ENCODE data around the gene MEX3D. TPM values are rescaled to one million over a fixed set of nuclear protein-coding genes. Genes with fewer than 3 reads are reported as not detected.
A peak's percentile ranks its signal among the peaks of the same experiment; 100 is the strongest.

MEX3D gene
- total and polyA plus RNA-seq, 4 experiments from 2014 or later, result 0.16 to 4.9 (median 4.5) TPM; not detected in 1

DNA sequence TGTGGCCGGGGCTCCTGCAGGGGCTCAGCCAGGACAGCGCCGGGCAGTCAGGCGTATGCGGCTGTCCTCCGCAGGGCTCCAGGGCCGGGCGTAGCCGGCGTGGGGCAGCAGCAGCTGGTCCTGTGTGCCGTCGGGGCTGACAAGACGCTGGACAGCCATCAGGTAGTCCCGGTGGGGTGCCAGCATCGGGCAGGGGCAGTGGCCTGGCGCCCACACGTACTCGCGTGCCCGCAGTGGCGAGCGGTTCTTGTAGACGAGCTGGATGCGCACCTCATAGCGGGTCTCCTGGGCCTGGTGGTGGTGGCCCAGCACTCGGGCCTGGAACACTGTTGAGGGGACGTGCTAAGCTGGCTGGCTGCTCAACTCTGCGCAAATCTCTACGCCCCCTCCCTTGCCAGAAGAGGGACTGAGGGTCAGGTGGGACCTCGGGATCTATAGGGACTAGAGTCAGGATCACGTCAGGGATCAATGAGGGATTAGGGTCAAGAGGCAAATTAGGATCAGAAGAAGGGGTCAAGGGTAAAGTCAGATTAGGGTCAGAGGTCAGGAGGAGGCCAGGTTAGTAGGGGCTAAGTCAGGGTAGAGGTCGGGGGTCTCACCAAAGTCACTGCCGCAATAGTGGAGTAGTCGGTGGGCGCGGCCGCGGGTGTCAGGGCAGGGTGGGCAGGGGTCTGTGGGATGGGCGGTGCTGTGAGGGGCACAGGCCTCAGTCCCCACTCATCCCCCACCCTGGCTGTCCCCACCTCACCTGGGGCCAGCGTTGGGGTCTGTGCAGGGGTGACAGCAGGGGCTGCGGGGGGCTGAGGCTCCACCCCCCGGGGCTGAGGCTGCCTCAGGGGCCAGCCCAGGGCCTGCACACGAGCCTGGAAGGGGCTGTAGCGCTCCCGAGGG is 61.9 kb downstream of the MEX3D start:
- Mint-ChIP-seq H3K27me3 (peaks cover 3 to 19% of the 10 kb centered on the region in 2 donors), H3K27ac (peak overlapping the region in 4 of 7 donors; percentile 21 to 70 (median 48)), H3K4me1 (peaks cover 10 to 24% (median 13%) of the 10 kb centered on the region in 4 donors), H3K9me3 (peaks cover 0 to 2% (median 0%) of the 10 kb centered on the region in 8 donors), H3K4me3 (no peak overlapping the region), H3K36me3 (peaks cover 0 to 3% of the 10 kb centered on the region in 2 donors)
- ChIA-PET CTCF (ENCODE audit: partially characterized antibody) (interaction anchor here (1.3 kb wide), 1 partner anchor 35 kb away, joined by 3 read pairs; no protein-coding TSS in a partner anchor), POLR2A (ENCODE audit: partially characterized antibody) (no interaction called here)
- Histone ChIP-seq H3K27me3 (ENCODE audit: insufficient read depth, low read length) (no peaks in the 10 kb centered on the region), H3K4me1 (ENCODE audit: insufficient read depth, low read length) (peaks cover 20% of the 10 kb centered on the region), H3K4me3 (ENCODE audit: low read length in 2 of 2) (no peak overlapping the region), H3K36me3 (ENCODE audit: insufficient read depth, low read length) (no peaks in the 10 kb centered on the region), H3K27ac (ENCODE audit: low read depth, low read length) (no peak overlapping the region), H3K9me3 (ENCODE audit: control insufficient read depth in 1 of 2, low read length in 2 of 2) (no peaks in the 10 kb centered on the region)
- no peak for DNase-seq
- intact Hi-C loops (cut with micrococcal nuclease), result no loop called here

DNA sequence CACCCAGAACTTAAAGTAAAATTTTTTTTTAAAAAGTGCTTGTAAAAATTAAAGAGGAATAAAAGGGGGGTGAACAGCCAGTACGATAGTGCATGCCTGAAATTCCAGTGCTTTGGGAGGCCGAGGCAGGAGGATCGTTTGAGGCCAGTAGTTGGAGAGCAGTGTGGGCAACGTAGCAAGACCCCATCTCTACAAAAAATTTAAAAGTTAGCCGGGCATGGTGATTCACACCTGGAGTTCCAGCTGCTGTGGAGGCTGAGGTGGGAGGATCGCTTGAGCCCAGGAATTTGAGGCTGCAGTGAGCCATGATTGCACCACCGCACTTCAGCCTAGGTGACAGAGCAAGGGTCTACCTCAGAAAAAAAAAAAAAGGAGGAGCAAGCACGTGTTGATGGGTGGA is 63.1 kb downstream of the MEX3D start:
- Histone ChIP-seq H3K27ac (ENCODE audit: low read depth, low read length) (no peak overlapping the region), H3K27me3 (ENCODE audit: insufficient read depth, low read length) (no peaks in the 10 kb centered on the region), H3K9me3 (ENCODE audit: control insufficient read depth in 1 of 2, low read length in 2 of 2) (no peaks in the 10 kb centered on the region), H3K4me1 (ENCODE audit: insufficient read depth, low read length) (peaks cover 20% of the 10 kb centered on the region), H3K4me3 (ENCODE audit: low read length in 2 of 2) (no peak overlapping the region), H3K36me3 (ENCODE audit: insufficient read depth, low read length) (no peaks in the 10 kb centered on the region)
- CTCF ChIA-PET (ENCODE audit: partially characterized antibody), result no interaction called here
- Mint-ChIP-seq H3K27me3 (peaks cover 3 to 16% of the 10 kb centered on the region in 2 donors), H3K4me3 (no peak overlapping the region), H3K36me3 (peaks cover 0 to 3% of the 10 kb centered on the region in 2 donors), H3K4me1 (peaks cover 8 to 18% (median 10%) of the 10 kb centered on the region in 4 donors), H3K27ac (peak overlapping the region in 2 of 7 donors; percentile 41 to 70), H3K9me3 (peaks cover 0 to 2% (median 0%) of the 10 kb centered on the region in 8 donors)
- intact Hi-C loops (cut with micrococcal nuclease), result no loop called here
- peak in 1 of 5 donors; percentile 7 for DNase-seq
- POLR2A ChIA-PET (ENCODE audit: partially characterized antibody), result no interaction called here

Other genes starting within 250 kb of the MEX3D start
- gene NDUFS7, start 184.4 kb downstream of the MEX3D start, total RNA-seq, result 10 to 100 TPM; 68.6 to 73.5 TPM
- 100 to 1,000 TPM; 180 to 193 TPM for gene NDUFS7, start 184.4 kb downstream of the MEX3D start, polyA plus RNA-seq
- gene GAMT, start 166.8 kb downstream of the MEX3D start, total RNA-seq, result 10 to 100 TPM; 15.9 to 16.2 TPM
- 10 to 100 TPM; 19.3 to 20.3 TPM for gene GAMT, start 166.8 kb downstream of the MEX3D start, polyA plus RNA-seq
- 100 to 1,000 TPM; 143 to 152 TPM for gene DAZAP1, start 160.7 kb downstream of the MEX3D start, total RNA-seq
- 1 to 10 TPM; 2.5 to 9.1 TPM for gene DAZAP1, start 160.7 kb downstream of the MEX3D start, polyA plus RNA-seq
- 1,000 to 10,000 TPM; 1,715 to 1,828 TPM for gene RPS15, start 129.9 kb downstream of the MEX3D start, total RNA-seq
- 1,000 to 10,000 TPM; 2,575 to 2,757 TPM for gene RPS15, start 129.9 kb downstream of the MEX3D start, polyA plus RNA-seq
- not detected for gene APC2, start 118.2 kb downstream of the MEX3D start, total RNA-seq
- not detected for gene APC2, start 118.2 kb downstream of the MEX3D start, polyA plus RNA-seq
- gene C19orf25, start 89.1 kb downstream of the MEX3D start, total RNA-seq, result 10 to 100 TPM; 68.8 to 79.8 TPM
- gene C19orf25, start 89.1 kb downstream of the MEX3D start, polyA plus RNA-seq, result 10 to 100 TPM; 41.5 to 48.9 TPM
- gene PCSK4, start 78.0 kb downstream of the MEX3D start, total RNA-seq, result 1 to 10 TPM; 3.1 to 3.7 TPM
- gene PCSK4, start 78.0 kb downstream of the MEX3D start, polyA plus RNA-seq, result not detected
- gene REEP6, start 77.1 kb downstream of the MEX3D start, total RNA-seq, result 1 to 10 TPM; 2.9 to 3.3 TPM
- gene REEP6, start 77.1 kb downstream of the MEX3D start, polyA plus RNA-seq, result 1 to 10 TPM in 1 of 2 donors, under 1 TPM in 1; 1.00 to 2.8 TPM
- 1 to 10 TPM; 2.4 to 3.6 TPM for gene ADAMTSL5, start 55.3 kb downstream of the MEX3D start, total RNA-seq
- 1 to 10 TPM; 1.5 to 2.3 TPM for gene ADAMTSL5, start 55.3 kb downstream of the MEX3D start, polyA plus RNA-seq
- gene PLK5, start 44.2 kb downstream of the MEX3D start, total RNA-seq, result not detected
- not detected for gene PLK5, start 44.2 kb downstream of the MEX3D start, polyA plus RNA-seq
- 10 to 100 TPM; 56.9 to 62.8 TPM for gene MBD3, start 24.5 kb upstream of the MEX3D start, total RNA-seq
- gene MBD3, start 24.5 kb upstream of the MEX3D start, polyA plus RNA-seq, result 10 to 100 TPM in 1 of 2 donors, 1 to 10 TPM in 1; 3.9 to 12.2 TPM
- 100 to 1,000 TPM; 157 to 158 TPM for gene UQCR11, start 37.1 kb upstream of the MEX3D start, total RNA-seq
- gene UQCR11, start 37.1 kb upstream of the MEX3D start, polyA plus RNA-seq, result 100 to 1,000 TPM; 623 to 668 TPM
- gene TCF3, start 84.3 kb upstream of the MEX3D start, total RNA-seq, result 10 to 100 TPM; 72.0 to 75.7 TPM
- gene TCF3, start 84.3 kb upstream of the MEX3D start, polyA plus RNA-seq, result 10 to 100 TPM in 1 of 2 donors, 1 to 10 TPM in 1; 1.8 to 13.3 TPM
- gene ONECUT3, start 185.2 kb upstream of the MEX3D start, total RNA-seq, result not detected
- gene ONECUT3, start 185.2 kb upstream of the MEX3D start, polyA plus RNA-seq, result not detected
- gene ATP8B3, start 244.0 kb upstream of the MEX3D start, total RNA-seq, result 1 to 10 TPM; 4.9 to 5.5 TPM
- gene ATP8B3, start 244.0 kb upstream of the MEX3D start, polyA plus RNA-seq, result 1 to 10 TPM in 1 of 2 donors, under 1 TPM in 1; 0.73 to 2.3 TPM